Osteocyte (in vitro differentiated cells): ENCODE data around the gene SPSB4. TPM values are rescaled to one million over a fixed set of nuclear protein-coding genes. Genes with fewer than 3 reads are reported as not detected.

ENCODE experiments used
- DNase-seq: peaks from one replicate; pipeline ENCODE4 v3.0.0; 2021; ENCODE audit warnings: mixed read lengths; ENCODE audit not compliant: unreplicated experiment; ENCODE audit errors: extremely low spot score
- H3K27ac Mint-ChIP-seq: one replicate; pipeline ENCODE4 v1.8.0; 2021; ENCODE audit warnings: mild to moderate bottlenecking, mixed read lengths; ENCODE audit not compliant: unreplicated experiment
- H3K27me3 Mint-ChIP-seq: one replicate; pipeline ENCODE4 v1.8.0; 2021; ENCODE audit warnings: mixed read lengths; ENCODE audit not compliant: unreplicated experiment
- H3K36me3 Mint-ChIP-seq: one replicate; pipeline ENCODE4 v1.8.0; 2021; ENCODE audit warnings: mixed read lengths; ENCODE audit not compliant: unreplicated experiment
- H3K4me1 Mint-ChIP-seq: one replicate; pipeline ENCODE4 v1.8.0; 2021; ENCODE audit warnings: mixed read lengths; ENCODE audit not compliant: unreplicated experiment
- H3K4me3 Mint-ChIP-seq: one replicate; pipeline ENCODE4 v1.8.0; 2021; ENCODE audit warnings: mild to moderate bottlenecking, moderate library complexity, mixed read lengths; ENCODE audit not compliant: unreplicated experiment
- H3K9me3 Mint-ChIP-seq: one replicate; pipeline ENCODE4 v1.8.0; 2021; ENCODE audit warnings: mixed read lengths; ENCODE audit not compliant: unreplicated experiment
- CTCF ChIP-seq: fragments of 200-600 bp; sonication (generic); IDR thresholded peaks from 2 replicates; pipeline ENCODE4 v1.5.0; 2021; ENCODE audit warnings: antibody characterized with exemption, mild to moderate bottlenecking, moderate library complexity
- total RNA-seq: library from RNA; stranded (reverse); gene quantifications from 2 replicates; pipeline ENCODE4 v1.2.1, GENCODE V29; 2021

The SPSB4 gene
- total RNA-seq, 1 donor from 2014 or later: 3.3 TPM

DNA sequence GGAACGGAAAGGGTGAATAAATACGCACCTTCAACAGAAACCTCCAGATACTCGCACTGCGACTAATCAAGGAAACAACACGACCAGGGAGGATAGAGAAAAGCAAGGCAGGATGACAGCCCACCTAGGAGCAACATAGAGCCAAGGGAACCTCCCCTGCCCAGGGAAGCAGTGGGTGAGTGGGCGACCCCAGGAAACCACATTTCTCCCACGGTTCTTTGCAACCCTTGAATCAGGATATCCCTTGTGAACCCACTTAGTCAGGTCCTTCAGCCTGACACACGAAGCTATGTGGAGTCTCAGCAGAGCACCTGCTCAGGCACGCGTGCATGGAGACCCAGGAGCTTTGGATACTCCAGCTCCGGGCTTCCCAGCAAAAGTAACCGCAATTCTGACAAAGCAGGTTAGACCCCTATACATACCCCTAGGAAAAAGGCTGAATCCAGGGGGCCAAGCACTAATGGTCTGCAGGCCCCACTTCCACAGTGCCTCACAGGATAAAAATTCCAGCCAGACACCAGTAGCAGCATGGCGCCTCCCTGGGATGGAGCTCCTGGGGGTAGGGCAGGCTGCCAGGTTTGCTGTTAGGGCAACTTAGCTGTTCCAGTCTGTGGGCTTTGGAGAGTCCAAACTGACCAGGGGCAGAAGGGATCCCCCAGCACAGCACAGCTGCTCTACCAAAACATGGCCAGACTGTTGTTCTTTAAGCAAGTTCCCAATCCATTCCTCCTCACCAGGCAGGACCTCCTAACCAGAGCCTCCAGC lies 142.1 kb downstream of the SPSB4 start:
- no peak for DNase-seq
- Mint-ChIP-seq H3K36me3 (no peaks in the 10 kb centered on the region), H3K4me3 (no peak overlapping the region), H3K4me1 (peaks cover 5% of the 10 kb centered on the region), H3K27me3 (peaks cover 32% of the 10 kb centered on the region), H3K27ac (no peak overlapping the region), H3K9me3 (peaks cover 20% of the 10 kb centered on the region)
- no peak for TF ChIP-seq CTCF

Other genes with a start within 250 kb of the SPSB4 start
- 58.6 and 63.1 TPM in 2 replicates for gene SLC25A36, start 109.5 kb upstream of the SPSB4 start, total RNA-seq
- 21.2 and 21.9 TPM in 2 replicates for gene PXYLP1, start 180.5 kb downstream of the SPSB4 start, total RNA-seq